HepG2 (cell line): ENCODE measurements around the gene CAMKMT. TPM values are rescaled to one million over a fixed set of nuclear protein-coding genes. Genes with fewer than 3 reads are reported as not detected.

ENCODE experiments used
- ATAC-seq: fragments of 200-7000 bp; cut with Tn5 transposase; 3 replicates; pipeline ENCODE4 v1.9.1; 2020; ENCODE audit warnings: mild to moderate bottlenecking, moderate library complexity
- BruUV-seq: library from RNA; stranded (reverse); fragments of 400-500 nt; replicated peaks from 2 replicates; lab custom pipeline; 2021; lab: Mats Ljungman, UMichigan
- CTCF ChIA-PET: fragments of 300-600 bp; formaldehyde crosslinking; extraction: SDS; loops from one replicate; lab custom pipeline; 2021; ENCODE audit warnings: low total read pairs, inconsistent platforms, low intra/inter-chr PET ratio; lab: Yijun Ruan, JAX
- POLR2A ChIA-PET: fragments of 350-600 bp; sonication (Branson Sonifier 250); formaldehyde crosslinking; loops from one replicate; lab custom pipeline; 2020; ENCODE audit warnings: antibody characterized with exemption, inconsistent platforms; lab: Yijun Ruan, JAX
- DNase-seq: peaks from one replicate; pipeline ENCODE4 v3.0.0-alpha.2; 2015; ENCODE audit warnings: low spot score
- FAIRE-seq: peaks from 3 replicates; lab custom pipeline; 2011; peaks lifted over from hg19 to GRCh38; lab: Jason Lieb, UNC
- H2AFZ ChIP-seq: one replicate; pipeline ENCODE4 v1.6.1; 2011; ENCODE audit warnings: low read length, inconsistent platforms
- H3K27ac ChIP-seq: fragments of 300-600 bp; 3 replicates; pipeline ENCODE4 v1.8.0; 2011; ENCODE audit warnings: mixed run types, mild to moderate bottlenecking, mixed read lengths, low read length, inconsistent platforms; ENCODE audit not compliant: insufficient read depth; ENCODE audit errors: extremely low read length
- H3K27me3 ChIP-seq, 2 experiments: fragments of 200-600 bp in 1 of 2; 2 replicates in 1 of 2; 3 replicates in 1 of 2; pipeline versions ENCODE4 v1.6.0 to v1.8.0; 2011; ENCODE audit warnings: low read length in 2 of 2, mild to moderate bottlenecking in 2 of 2, moderate library complexity in 2 of 2, inconsistent platforms in 1 of 2; ENCODE audit not compliant: insufficient read depth in 2 of 2, control insufficient read depth in 1 of 2
- H3K36me3 ChIP-seq, 2 experiments: fragments of 200-600 bp in 1 of 2; replicated peaks in 1 of 2; 2 replicates in 1 of 2; 3 replicates in 1 of 2; pipeline versions ENCODE4 v1.5.1 to v1.8.0; 2011; ENCODE audit warnings: low read length in 2 of 2, inconsistent platforms in 1 of 2; ENCODE audit not compliant: insufficient read depth in 2 of 2, control insufficient read depth in 1 of 2
- H3K4me1 ChIP-seq: 2 replicates; pipeline ENCODE4 v1.5.1; 2012; ENCODE audit warnings: low read length, inconsistent platforms; ENCODE audit not compliant: insufficient read depth
- H3K4me2 ChIP-seq: 2 replicates; pipeline ENCODE4 v1.6.0; 2011; ENCODE audit warnings: low read depth, low read length, inconsistent platforms
- H3K4me3 ChIP-seq, 3 experiments: fragments of 200-600 bp in 1 of 3; sonication (generic), shearing (Covaris generic) in 1 of 3; replicated peaks in 1 of 3; 2 replicates each; pipeline ENCODE4 v1.5.1; 2011 to 2016; ENCODE audit warnings: low read length in 3 of 3, inconsistent platforms in 2 of 3, low read depth in 2 of 3, mild to moderate bottlenecking in 2 of 3, control low read depth in 1 of 3, mixed read lengths in 1 of 3; ENCODE audit not compliant: insufficient read depth in 1 of 3
- H3K79me2 ChIP-seq: one replicate; pipeline ENCODE4 v1.6.1; 2011; ENCODE audit warnings: low read length, inconsistent platforms; ENCODE audit not compliant: insufficient read depth
- H3K9ac ChIP-seq: 2 replicates; pipeline ENCODE4 v1.6.0; 2011; ENCODE audit warnings: mild to moderate bottlenecking, low read depth, low read length, inconsistent platforms; ENCODE audit not compliant: insufficient read depth
- H3K9me3 ChIP-seq: 2 replicates; pipeline ENCODE4 v1.5.1; 2012; ENCODE audit warnings: mild to moderate bottlenecking, low read length
- H4K20me1 ChIP-seq: 2 replicates; pipeline ENCODE4 v1.6.0; 2011; ENCODE audit warnings: inconsistent platforms, mild to moderate bottlenecking, low read length, moderate library complexity; ENCODE audit not compliant: insufficient read depth
- EP300 ChIP-seq, 3 experiments: sonication (generic) in 1 of 3; formaldehyde crosslinking in 1 of 3; IDR thresholded peaks; 2 replicates each; pipeline versions ENCODE4 v1.5.1 to v1.6.1; 2011 to 2020; ENCODE audit warnings: low read depth in 2 of 3, low read length in 2 of 3, borderline replicate concordance in 1 of 3, improper control_type of control experiment in 1 of 3, mild to moderate bottlenecking in 1 of 3, missing genetic modification reagents in 1 of 3, moderate library complexity in 1 of 3
- HNRNPK ChIP-seq: fragments of 200-400 bp; formaldehyde crosslinking; IDR thresholded peaks from 2 replicates; pipeline ENCODE4 v1.6.1; 2018; ENCODE audit warnings: low read length, low read depth, moderate library complexity, mild to moderate bottlenecking; ENCODE audit not compliant: poor library complexity, severe bottlenecking
- KIAA2018 ChIP-seq: sonication (generic); formaldehyde crosslinking; IDR thresholded peaks from 2 replicates; pipeline ENCODE4 v1.5.0; 2020; ENCODE audit warnings: mild to moderate bottlenecking, missing genetic modification reagents, borderline replicate concordance
- TIGD3 ChIP-seq: sonication (generic); formaldehyde crosslinking; IDR thresholded peaks from 2 replicates; pipeline ENCODE4 v1.5.1; 2020; ENCODE audit warnings: mild to moderate bottlenecking, missing genetic modification reagents, borderline replicate concordance
- ZNF564 ChIP-seq: sonication (generic); formaldehyde crosslinking; IDR thresholded peaks from 2 replicates; pipeline ENCODE4 v1.8.1; 2023; ENCODE audit warnings: mild to moderate bottlenecking, missing genetic modification reagents
- WGBS: methylation state at CpG from one replicate; pipeline ENCODE4 v1.1.6; 2017; ENCODE audit warnings: low lambda C conversion rate; 5-methylcytosine and 5-hydroxymethylcytosine counted together
- in situ Hi-C: cut with HindIII; loops from 2 replicates; pipeline ENCODE4 v1.10.0; 2017; ENCODE audit warnings: low pct_unique_long_range_greater_than_20kb; ENCODE audit not compliant: extremely low pct_ligation_motif_present
- intact Hi-C: fragments of 100-400 bp; cut with micrococcal nuclease; formaldehyde crosslinking; loops from one replicate; pipeline ENCODE4 v1.10.0; 2022; ENCODE audit not compliant: unreplicated experiment
- polyA plus RNA-seq, 8 experiments: library from polyadenylated mRNA; depleted of rRNA in 3 of 8; stranded (reverse) in 7 of 8; unstranded in 1 of 8; fragments of >200 nt; fragmentation: Illumina TruSeq in 4 of 8; extraction: Trizol in 4 of 8; gene quantifications; 2 replicates each; pipeline versions ENCODE4 v1.2.1 to v1.2.3, GENCODE V29; 2011 to 2016; ENCODE audit warnings: low read depth in 4 of 8, missing spikeins in 1 of 8, mixed read lengths in 1 of 8; ENCODE audit not compliant: insufficient read depth in 1 of 8
- total RNA-seq, 5 experiments: library from RNA; depleted of rRNA; stranded (reverse); fragments of >200 nt; fragmentation: Illumina TruSeq; extraction: Trizol; gene quantifications; 2 replicates each; pipeline ENCODE4 v1.2.3, GENCODE V29; 2016; ENCODE audit warnings: low read depth in 1 of 5

The CAMKMT gene
- total and polyA plus RNA-seq, 2 of the 13 experiments (the other 11 are each of a cell fraction or from before 2014, with no cell fraction given), result 6.9 to 20.8 TPM

DNA sequence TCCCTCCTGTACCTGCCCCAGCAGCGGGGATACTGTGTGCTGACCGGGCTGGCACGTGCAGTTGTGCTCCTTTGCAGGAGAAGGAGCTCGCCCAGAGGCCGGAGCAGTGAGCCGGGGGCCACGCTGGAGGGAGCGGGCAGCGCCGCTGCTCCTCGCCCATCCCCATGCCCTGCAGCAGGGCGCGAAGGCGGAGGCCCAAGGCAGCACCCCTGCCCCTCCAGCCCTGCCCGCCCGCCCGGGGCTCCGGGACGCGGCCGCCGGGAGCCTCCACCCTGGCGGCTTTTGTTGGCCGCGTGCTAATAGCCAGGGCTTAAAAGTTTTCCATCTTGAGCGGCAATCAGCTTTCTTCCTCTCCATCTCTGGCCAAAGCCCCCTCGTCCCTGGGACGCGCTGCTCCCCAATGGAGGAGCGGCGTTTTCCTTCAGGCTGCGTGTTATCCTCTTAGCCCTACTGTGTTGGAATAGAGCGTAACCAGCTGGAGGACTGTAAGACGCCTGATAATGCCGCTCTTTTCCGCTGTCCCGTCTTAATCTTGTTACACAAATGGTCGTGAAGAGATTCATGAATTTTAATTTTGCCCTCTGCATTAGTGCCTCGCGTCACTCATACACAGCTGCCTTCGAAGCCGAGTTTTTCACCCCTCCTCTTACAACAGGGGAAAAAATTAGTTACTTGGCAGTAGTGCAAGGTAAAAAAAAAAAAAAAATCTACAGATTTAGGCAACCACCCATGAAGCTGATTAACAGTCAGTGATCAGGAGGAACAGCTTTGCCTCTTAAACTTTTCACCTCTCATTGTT lies 406.9 kb downstream of the CAMKMT start:
- no TSS peak for BruUV-seq
- no peaks in the 10 kb centered on the region for H4K20me1 ChIP-seq
- DNase-seq (no peak), ATAC-seq (no peak), FAIRE-seq (no peak)
- no peak overlapping the region for H2AFZ ChIP-seq
- TF ChIP-seq HNRNPK, result no peak
- TF ChIP-seq TIGD3 (CRISPR knock-in tag), result no peak
- no peak for TF ChIP-seq ZNF564 (CRISPR knock-in tag)
- H3K27me3 ChIP-seq, result no peaks in the 10 kb centered on the region
- ChIA-PET CTCF (no interaction called here), POLR2A (no interaction called here)
- H3K4me3 ChIP-seq, result no peak overlapping the region
- in situ Hi-C loops (no loop called here), intact Hi-C loops (no loop called here)
- no peak overlapping the region for H3K9ac ChIP-seq
- H3K4me2 ChIP-seq, result no peak overlapping the region
- 94% methylated on average over 42 of the region's 42 CpGs for WGBS
- H3K27ac ChIP-seq, result no peak overlapping the region
- H3K79me2 ChIP-seq, result no peaks in the 10 kb centered on the region
- H3K9me3 ChIP-seq, result no peaks in the 10 kb centered on the region
- H3K36me3 ChIP-seq, result no peaks in the 10 kb centered on the region
- peaks cover 14% of the 10 kb centered on the region for H3K4me1 ChIP-seq

GRCh38 chr2:44769349-44770011 lies 407.7 kb downstream of the CAMKMT start:
- in situ Hi-C loops, result no loop called here
- no peaks in the 10 kb centered on the region for H3K27me3 ChIP-seq
- H3K4me2 ChIP-seq, result no peak overlapping the region
- H3K9me3 ChIP-seq, result no peaks in the 10 kb centered on the region
- FAIRE-seq (no peak), DNase-seq (no peak), ATAC-seq (no peak)
- H3K9ac ChIP-seq, result no peak overlapping the region
- no peaks in the 10 kb centered on the region for H3K79me2 ChIP-seq
- intact Hi-C loops, result no loop called here
- no peak overlapping the region for H3K27ac ChIP-seq
- no TSS peak for BruUV-seq
- POLR2A ChIA-PET, result no interaction called here
- WGBS, result 93% methylated on average over 9 of the region's 9 CpGs
- H2AFZ ChIP-seq, result no peak overlapping the region
- H3K4me1 ChIP-seq, result peaks cover 14% of the 10 kb centered on the region
- no peak overlapping the region for H3K4me3 ChIP-seq
- CTCF ChIA-PET, result no interaction called here
- no peaks in the 10 kb centered on the region for H3K36me3 ChIP-seq
- no peaks in the 10 kb centered on the region for H4K20me1 ChIP-seq
- TF ChIP-seq KIAA2018 (no peak), EP300 (IDR thresholded peaks at IDR 0.05; ENCODE audit: low read depth in 2 of 2, low read length in 2 of 2) (no peak), EP300 (CRISPR knock-in tag; IDR thresholded peaks at IDR 0.05; ENCODE audit: borderline replicate concordance) (no peak)
